IPS-15b (cell line): ENCODE results near the gene STAT5A.

ENCODE experiments used
- H3K27me3 ChIP-seq: one replicate; pipeline ENCODE4 v1.6.1; 2013; ENCODE audit warnings: low read length; ENCODE audit not compliant: control insufficient read depth, insufficient read depth
- H3K36me3 ChIP-seq: one replicate; pipeline ENCODE4 v1.6.1; 2013; ENCODE audit warnings: low read length; ENCODE audit not compliant: control insufficient read depth, insufficient read depth
- H3K4me1 ChIP-seq: one replicate; pipeline ENCODE4 v1.6.1; 2013; ENCODE audit warnings: mild to moderate bottlenecking, low read length; ENCODE audit not compliant: control insufficient read depth, insufficient read depth
- H3K4me3 ChIP-seq: one replicate; pipeline ENCODE4 v1.5.1; 2013; ENCODE audit warnings: low read depth, low read length
- H3K9ac ChIP-seq: one replicate; pipeline ENCODE4 v1.6.1; 2013; ENCODE audit warnings: low read depth, mild to moderate bottlenecking, low read length
- H3K9me3 ChIP-seq: one replicate; pipeline ENCODE4 v1.6.1; 2013; ENCODE audit warnings: mild to moderate bottlenecking, low read length; ENCODE audit not compliant: control insufficient read depth, insufficient read depth

The STAT5A gene

GRCh38 chr17:42277342-42277712 is 11.0 kb upstream of the STAT5A start:
- Histone ChIP-seq H3K27me3 (no peaks in the 10 kb centered on the region), H3K9ac (no peak overlapping the region), H3K4me3 (peak overlapping the region; percentile 72)

GRCh38 chr17:42279776-42280630 is 8.3 kb upstream of the STAT5A start:
- Histone ChIP-seq H3K4me3 (no peak overlapping the region), H3K27me3 (no peaks in the 10 kb centered on the region), H3K36me3 (no peaks in the 10 kb centered on the region), H3K9ac (no peak overlapping the region), H3K4me1 (peaks cover 6% of the 10 kb centered on the region), H3K9me3 (no peaks in the 10 kb centered on the region)

More at GRCh38 chr17:42277342-42277712, 11.0 kb upstream of the STAT5A start:
- H3K9me3 ChIP-seq: no peaks in the 10 kb centered on the region
- peaks cover 28% of the 10 kb centered on the region for H3K4me1 ChIP-seq
- no peaks in the 10 kb centered on the region for H3K36me3 ChIP-seq

GRCh38 chr17:42281571-42282096 is 6.7 kb upstream of the STAT5A start:
- no peak overlapping the region for H3K9ac ChIP-seq
- H3K9me3 ChIP-seq: no peaks in the 10 kb centered on the region
- peaks cover 4% of the 10 kb centered on the region for H3K4me1 ChIP-seq
- no peak overlapping the region for H3K4me3 ChIP-seq
- peaks cover under 1% of the 10 kb centered on the region for H3K27me3 ChIP-seq
- H3K36me3 ChIP-seq: no peaks in the 10 kb centered on the region

GRCh38 chr17:42282478-42283080 is 5.7 kb upstream of the STAT5A start:
- no peak overlapping the region for H3K4me3 ChIP-seq
- no peaks in the 10 kb centered on the region for H3K9me3 ChIP-seq
- no peaks in the 10 kb centered on the region for H3K36me3 ChIP-seq
- peaks cover 3% of the 10 kb centered on the region for H3K4me1 ChIP-seq
- peaks cover 7% of the 10 kb centered on the region for H3K27me3 ChIP-seq
- H3K9ac ChIP-seq: no peak overlapping the region

GRCh38 chr17:42283241-42284023 is 4.9 kb upstream of the STAT5A start:
- H3K27me3 ChIP-seq: peaks cover 11% of the 10 kb centered on the region
- H3K36me3 ChIP-seq: no peaks in the 10 kb centered on the region
- H3K4me1 ChIP-seq: peaks cover 3% of the 10 kb centered on the region
- H3K9ac ChIP-seq: no peak overlapping the region
- no peaks in the 10 kb centered on the region for H3K9me3 ChIP-seq
- no peak overlapping the region for H3K4me3 ChIP-seq

GRCh38 chr17:42284024-42284369 is 4.3 kb upstream of the STAT5A start:
- H3K27me3 ChIP-seq: peaks cover 15% of the 10 kb centered on the region
- no peaks in the 10 kb centered on the region for H3K9me3 ChIP-seq

GRCh38 chr17:42284566-42284965 is 3.7 kb upstream of the STAT5A start:
- Histone ChIP-seq H3K9me3 (no peaks in the 10 kb centered on the region), H3K4me3 (no peak overlapping the region), H3K27me3 (peaks cover 21% of the 10 kb centered on the region), H3K9ac (no peak overlapping the region), H3K36me3 (no peaks in the 10 kb centered on the region), H3K4me1 (peaks cover 3% of the 10 kb centered on the region)

More at GRCh38 chr17:42284024-42284369, 4.3 kb upstream of the STAT5A start:
- Histone ChIP-seq H3K4me1 (peaks cover 3% of the 10 kb centered on the region), H3K9ac (no peak overlapping the region), H3K4me3 (no peak overlapping the region), H3K36me3 (no peaks in the 10 kb centered on the region)

GRCh38 chr17:42285346-42286050 is 2.8 kb upstream of the STAT5A start:
- Histone ChIP-seq H3K36me3 (no peaks in the 10 kb centered on the region), H3K9me3 (no peaks in the 10 kb centered on the region), H3K4me3 (no peak overlapping the region), H3K9ac (no peak overlapping the region), H3K27me3 (peaks cover 24% of the 10 kb centered on the region), H3K4me1 (peaks cover 3% of the 10 kb centered on the region)

- no peaks in the 10 kb centered on the region for H3K9me3 ChIP-seq
- H3K36me3 ChIP-seq: no peaks in the 10 kb centered on the region
- H3K4me3 ChIP-seq: no peak overlapping the region
- peaks cover 24% of the 10 kb centered on the region for H3K27me3 ChIP-seq
- no peak overlapping the region for H3K9ac ChIP-seq
- peaks cover 3% of the 10 kb centered on the region for H3K4me1 ChIP-seq
These were observed 1.7 kb upstream of the STAT5A start for GRCh38 chr17:42286411-42287221.

- Histone ChIP-seq H3K4me1 (peaks cover 3% of the 10 kb centered on the region), H3K4me3 (peak overlapping the region; percentile 43), H3K9ac (no peak overlapping the region), H3K27me3 (peaks cover 24% of the 10 kb centered on the region), H3K36me3 (no peaks in the 10 kb centered on the region), H3K9me3 (no peaks in the 10 kb centered on the region)
These were observed 857 bp upstream of the STAT5A start for GRCh38 chr17:42287305-42287976.
